HG03135 (cell line): ENCODE results near the gene NDOR1.
A peak's percentile ranks its signal among the peaks of the same experiment; 100 is the strongest.
"Not testable (repeated sequence)": the region's sequence is repeated elsewhere in the genome, so short reads cannot be mapped to it uniquely, and the experiment has no call there.

ENCODE experiments used
- ATAC-seq: cut with Tn5 transposase; IDR thresholded peaks from one replicate; pipeline ENCODE4 v1.9.1; 2021; ENCODE audit warnings: mild to moderate bottlenecking, moderate library complexity; ENCODE audit not compliant: unreplicated experiment

NDOR1 gene

DNA sequence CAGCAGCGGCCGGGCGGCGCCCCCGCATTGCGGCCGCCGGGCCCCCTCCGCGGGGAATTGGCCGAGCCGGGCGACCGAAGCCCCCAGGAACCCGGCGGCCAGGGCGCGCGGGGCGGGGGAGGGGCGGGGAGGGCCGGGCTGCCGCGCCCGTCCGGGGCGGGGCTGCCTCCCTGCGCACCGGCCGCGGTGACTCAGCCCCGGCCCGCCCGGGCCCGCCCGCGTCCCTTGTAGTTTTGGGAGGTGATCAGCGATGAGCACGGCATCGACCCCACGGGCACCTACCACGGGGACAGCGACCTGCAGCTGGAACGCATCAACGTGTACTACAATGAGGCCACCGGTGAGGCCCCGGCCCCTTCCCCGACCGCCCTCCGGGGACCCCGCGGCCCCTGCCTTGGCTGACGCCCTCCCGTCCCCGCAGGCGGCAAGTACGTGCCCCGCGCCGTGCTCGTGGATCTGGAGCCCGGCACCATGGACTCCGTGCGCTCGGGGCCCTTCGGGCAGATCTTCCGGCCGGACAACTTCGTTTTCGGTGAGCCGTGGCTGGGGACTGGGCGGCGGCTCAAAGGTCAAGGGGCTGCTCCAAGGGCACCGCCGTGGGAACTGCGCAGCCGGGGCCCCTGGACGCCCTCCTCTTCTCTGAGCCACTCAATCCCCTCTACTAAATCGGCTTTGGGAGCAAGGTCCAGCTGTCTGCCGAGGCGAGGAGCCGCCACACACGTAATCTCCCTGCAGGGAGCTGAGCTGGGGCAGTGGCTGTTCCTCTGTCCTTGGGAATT, 36.2 kb downstream of the NDOR1 start:
- ATAC-seq, result no peak

DNA sequence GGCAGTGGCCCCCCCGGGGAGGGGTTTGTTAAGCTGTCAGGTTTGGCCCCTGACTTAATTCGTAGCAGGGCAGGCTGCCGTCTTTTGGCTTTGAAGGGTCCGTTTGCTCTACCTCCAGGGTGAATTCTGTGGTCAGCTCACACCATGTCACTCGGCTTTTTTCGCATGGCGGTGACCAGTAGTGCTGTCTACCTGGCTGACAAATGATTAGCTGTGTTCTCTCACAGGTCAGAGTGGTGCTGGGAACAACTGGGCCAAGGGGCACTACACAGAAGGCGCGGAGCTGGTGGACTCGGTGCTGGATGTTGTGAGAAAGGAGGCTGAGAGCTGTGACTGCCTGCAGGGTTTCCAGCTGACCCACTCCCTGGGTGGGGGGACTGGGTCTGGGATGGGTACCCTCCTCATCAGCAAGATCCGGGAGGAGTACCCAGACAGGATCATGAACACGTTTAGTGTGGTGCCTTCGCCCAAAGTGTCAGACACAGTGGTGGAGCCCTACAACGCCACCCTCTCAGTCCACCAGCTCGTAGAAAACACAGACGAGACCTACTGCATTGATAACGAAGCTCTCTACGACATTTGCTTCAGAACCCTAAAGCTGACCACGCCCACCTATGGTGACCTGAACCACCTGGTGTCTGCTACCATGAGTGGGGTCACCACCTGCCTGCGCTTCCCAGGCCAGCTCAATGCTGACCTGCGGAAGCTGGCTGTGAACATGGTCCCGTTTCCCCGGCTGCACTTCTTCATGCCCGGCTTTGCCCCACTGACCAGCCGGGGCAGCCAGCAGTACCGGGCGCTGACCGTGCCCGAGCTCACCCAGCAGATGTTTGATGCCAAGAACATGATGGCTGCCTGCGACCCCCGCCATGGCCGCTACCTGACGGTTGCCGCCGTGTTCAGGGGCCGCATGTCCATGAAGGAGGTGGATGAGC, 37.0 kb downstream of the NDOR1 start:
- no peak for ATAC-seq

GRCh38 chr9:137243266-137243625, 37.7 kb downstream of the NDOR1 start:
- not testable (repeated sequence) for ATAC-seq

- ATAC-seq, result no peak
Measured at GRCh38 chr9:137243626-137244485, 38.4 kb downstream of the NDOR1 start.

- no peak for ATAC-seq
Measured at GRCh38 chr9:137244486-137245449, 39.3 kb downstream of the NDOR1 start.

DNA sequence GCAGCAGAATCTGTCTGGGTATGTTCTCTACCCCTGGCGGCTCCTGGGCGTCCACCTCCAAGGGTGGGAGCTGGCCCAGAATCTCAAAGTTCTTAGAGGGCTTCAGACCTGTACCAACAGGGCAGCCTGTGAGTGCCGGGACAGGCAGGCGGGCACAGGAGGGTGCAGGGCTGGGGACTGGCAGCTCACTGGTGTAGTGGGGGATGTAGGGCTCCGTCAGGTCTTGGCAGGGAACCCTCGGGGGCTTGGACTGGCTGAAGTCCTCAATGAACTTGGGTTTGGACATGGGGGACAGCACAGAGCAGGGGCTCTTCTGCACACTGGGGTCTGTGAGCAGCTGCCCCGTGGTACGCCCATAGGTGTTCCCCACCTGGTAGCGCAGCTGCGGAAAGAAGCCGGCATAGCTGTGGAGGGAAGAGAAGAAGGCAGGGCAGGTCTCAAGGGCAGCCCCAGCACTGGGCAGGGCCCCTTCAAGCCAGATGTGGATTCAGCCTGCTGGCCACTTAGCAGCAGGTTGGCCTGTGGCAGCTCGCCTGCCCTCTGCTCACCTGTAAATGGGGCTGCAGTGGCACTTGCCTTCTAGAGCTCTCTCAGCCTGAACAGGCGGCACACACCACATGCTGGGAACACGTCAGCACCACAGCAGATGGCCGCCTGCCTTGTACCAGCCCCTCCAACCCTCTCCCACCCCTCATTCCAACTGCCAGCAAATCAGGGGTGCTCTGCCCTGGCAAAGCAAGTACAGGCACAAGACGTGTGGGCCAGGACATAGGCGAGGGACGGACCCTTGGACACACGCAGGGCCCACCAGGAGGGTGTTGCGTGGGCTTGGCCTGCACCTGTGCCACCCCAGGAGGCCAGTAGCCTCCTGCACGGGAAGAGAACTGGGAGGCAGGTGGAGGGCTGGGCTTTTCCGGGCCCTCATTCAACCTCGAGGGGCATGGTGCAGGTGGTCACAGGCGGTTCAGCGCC, 40.2 kb downstream of the NDOR1 start:
- ATAC-seq, result no peak

DNA sequence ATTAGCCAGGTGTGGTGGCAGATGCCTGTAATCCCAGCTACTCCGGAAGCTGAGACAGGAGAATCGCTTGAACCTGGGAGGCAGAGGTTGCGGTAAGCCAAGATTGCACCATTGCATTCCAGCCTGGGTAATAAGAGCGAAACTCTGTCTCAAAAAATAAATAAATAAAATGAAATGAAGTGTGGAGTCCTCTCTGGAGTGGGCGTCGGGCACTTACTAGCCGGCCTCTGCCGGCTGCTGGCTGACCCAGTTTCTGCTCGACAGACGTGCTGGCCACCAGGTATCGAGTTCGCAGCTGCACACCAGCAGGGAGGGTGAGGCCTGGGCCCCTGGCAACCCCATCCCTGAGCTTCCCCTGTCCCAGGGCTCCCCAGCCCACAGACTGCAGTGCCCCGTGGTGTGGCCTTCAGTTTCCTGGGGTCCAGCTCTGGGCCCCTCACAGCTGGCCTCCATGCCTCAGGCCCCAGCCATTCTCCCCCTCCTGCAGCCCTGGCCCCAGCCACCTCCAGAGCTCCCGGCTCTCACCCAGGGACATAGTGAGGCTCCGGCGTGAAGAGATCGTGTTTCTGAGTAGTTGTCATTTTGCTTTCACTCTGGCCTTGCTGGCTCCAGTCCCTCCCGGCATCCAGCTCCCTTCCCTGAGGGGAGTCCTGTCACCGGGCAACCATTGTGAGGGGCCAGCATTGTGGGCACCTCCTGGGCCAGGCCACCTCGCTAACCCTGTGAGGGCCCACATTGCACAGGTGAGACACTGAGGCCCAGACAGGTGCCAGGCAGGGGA, 41.8 kb downstream of the NDOR1 start:
- no peak for ATAC-seq

GRCh38 chr9:137247916-137248175, 42.3 kb downstream of the NDOR1 start:
- ATAC-seq, result no peak

GRCh38 chr9:137250329-137251193, 45.1 kb downstream of the NDOR1 start:
- no peak for ATAC-seq

DNA sequence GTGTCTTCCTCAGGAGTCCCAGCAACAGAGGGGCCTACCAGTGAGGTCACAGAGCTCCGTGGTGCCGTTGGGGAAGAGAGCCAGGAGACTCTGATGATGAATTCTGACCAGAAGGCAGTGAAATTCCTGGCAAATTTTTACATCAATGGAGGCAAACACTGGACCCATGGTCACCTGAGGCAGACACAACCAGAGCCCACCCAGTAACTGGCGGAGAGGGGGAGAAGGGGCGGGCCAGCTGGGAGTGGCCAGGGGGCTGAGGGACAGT, 45.6 kb downstream of the NDOR1 start, which contains the start of gene STPG3:
Gene STPG3 (plus strand): TSS at position 93 of the 268 bp plus-strand sequence. CDS start 1 bp downstream, at position 94.
- ATAC-seq, result no peak

- no peak for ATAC-seq
Measured at GRCh38 chr9:137251490-137252268, 46.2 kb downstream of the NDOR1 start.

- ATAC-seq, result no peak
Measured at GRCh38 chr9:137252555-137253506, 47.3 kb downstream of the NDOR1 start.

DNA sequence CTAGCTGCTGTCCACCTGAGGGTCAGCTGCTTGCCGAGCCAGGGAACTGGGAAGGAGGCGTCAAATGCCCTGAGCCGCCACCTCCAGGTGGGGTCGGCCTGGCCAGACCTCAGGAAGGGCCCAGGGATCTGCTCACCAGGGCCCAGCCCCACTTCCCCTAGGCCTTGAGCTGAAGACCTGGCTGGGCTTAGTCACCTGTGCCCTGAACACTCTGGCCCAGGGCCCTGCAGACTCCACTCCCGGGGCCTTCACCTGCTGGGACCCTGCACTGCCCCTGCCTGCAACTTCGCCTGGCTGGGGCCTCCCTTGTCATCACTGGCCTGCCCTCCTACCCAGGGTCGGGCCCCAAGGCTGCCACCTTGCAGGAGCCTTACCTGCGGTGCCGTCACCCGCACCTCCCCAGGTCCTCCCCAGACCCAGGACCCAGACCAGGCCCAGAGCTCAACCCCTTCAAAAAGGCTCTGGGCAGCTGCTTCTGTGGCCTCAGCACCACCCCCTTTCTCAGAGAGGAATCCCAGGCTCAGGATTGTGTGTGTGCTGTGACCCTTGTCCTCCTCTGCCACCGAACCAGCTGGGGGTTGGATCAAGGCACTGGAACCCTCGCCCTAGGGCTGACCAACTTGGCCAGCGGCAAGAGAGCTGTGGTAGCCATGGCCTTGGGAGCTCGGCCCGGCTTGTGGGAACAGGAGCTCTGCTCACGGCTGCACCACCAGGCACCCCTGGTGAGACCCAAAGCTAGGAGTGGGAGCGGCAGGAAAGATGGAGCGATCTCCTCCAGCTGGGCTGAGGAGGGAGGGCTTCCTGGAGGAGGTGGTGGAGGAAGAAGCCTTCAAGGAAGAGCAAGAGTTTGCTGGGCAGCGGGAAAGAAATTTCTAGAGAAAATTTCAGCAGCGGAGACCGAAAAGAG, 48.5 kb downstream of the NDOR1 start:
- ATAC-seq, result no peak

GRCh38 chr9:137254624-137255447, 49.3 kb downstream of the NDOR1 start, which contains the start of gene NELFB:
Gene NELFB (plus strand): TSS chr9:137255327.
- peak; percentile 72 for ATAC-seq
